Activated CD8-positive, alpha-beta memory T cell treated with anti-CD3 and anti-CD28 coated beads for 1 hour (primary cell): ENCODE results near the gene CRCP.

Experiments
- DNase-seq, 2 donors: peaks; one replicate each; pipeline ENCODE4 v3.0.0-alpha.2; 2020; ENCODE audit warnings: low read depth in 1 of 2; ENCODE audit errors: extremely low read depth in 1 of 2

CRCP gene

DNA sequence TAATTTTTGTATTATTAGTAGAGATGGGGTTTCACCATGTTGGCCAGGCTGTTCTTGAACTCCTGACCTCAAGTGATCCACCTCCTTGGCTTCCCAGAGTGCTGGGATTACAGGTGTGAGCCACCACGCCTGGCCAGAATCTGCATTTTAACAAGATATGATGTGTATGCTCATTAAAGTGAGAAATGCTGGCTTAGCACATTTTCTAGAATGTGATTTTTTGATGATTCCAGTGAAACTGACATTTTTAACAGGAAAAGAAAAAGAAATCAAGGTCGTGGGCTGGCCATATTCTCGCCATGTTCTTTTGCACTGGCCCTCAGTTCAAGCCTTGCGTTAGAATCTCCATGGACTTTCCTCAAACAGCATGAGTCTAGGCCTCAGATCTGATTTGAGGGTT is 72.3 kb downstream of the CRCP start:
- DNase-seq: no peak

DNA sequence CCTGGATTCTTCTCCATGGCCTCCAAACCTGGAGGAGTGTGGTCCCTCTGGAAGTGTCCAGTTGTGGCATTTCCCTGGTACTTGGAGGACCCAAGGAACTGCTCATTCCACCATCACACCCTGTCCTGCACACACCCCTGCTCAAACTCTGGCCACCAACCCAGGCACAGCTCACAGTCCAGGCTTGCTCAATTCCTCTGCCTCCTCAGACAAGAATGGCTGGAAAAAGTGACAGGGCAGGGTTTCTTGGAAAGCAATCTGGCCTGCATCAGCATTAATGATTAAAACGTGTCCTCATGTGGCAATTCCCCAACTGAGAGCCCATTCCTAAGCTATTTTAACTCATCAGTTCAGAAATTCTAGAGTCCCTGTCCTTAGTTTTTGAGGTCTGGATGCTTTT is 73.3 kb downstream of the CRCP start:
- DNase-seq: no peak

DNA sequence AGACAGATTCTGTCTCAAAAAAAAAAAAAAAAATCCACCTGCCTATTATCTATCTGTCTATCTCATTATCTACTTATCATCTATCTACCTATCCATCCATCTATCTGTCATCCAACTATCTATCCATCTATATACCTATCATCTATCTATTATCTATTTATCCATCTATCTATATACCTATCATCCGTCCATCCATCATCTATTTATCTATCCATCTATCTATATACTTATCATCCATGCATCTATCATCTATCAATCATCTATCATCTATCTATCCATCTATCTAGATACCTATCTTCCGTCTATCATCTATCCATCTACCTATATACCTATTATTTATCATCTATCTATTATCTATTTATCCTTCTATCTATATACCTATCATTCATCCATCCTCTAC is 74.0 kb downstream of the CRCP start:
- DNase-seq: no peak

DNA sequence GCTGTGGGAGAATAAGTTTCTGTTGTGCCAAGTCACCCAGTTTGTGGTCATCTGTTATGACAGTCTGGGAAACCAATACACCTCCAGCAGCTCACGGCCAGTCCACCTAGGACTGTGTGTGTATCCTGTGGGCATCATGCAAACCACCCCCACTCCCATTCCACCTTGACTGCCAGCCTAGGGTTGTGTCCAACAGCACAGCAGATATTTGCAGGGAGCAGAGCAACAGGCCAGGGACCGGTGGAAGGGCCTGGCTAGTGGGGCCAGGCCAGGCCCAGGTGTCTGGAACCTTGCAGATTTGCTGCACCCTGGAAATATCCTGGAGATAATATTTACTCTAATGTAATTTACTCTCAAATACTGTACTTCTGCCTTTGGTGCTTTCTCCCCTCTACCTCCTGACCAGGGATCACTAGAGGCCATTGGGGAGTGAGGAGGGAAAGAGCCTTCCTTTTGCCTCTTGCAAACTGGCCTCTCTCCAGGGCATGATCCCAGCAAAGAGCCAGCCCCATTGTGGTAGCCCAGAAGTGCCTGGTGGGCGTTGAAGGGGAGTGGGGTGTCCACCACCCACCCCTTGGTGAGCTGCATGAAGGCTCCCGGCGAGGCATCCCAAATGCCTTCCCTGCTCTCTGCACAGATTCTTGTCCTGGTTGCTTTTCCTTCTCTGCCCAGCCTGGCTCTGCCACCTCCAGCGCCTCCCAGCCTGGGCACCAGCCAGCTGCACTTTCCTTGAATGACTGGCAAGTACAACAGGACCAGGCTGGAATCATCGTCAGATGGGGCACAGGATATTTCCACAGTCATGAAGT is 75.3 kb downstream of the CRCP start:
- no peak for DNase-seq

DNA sequence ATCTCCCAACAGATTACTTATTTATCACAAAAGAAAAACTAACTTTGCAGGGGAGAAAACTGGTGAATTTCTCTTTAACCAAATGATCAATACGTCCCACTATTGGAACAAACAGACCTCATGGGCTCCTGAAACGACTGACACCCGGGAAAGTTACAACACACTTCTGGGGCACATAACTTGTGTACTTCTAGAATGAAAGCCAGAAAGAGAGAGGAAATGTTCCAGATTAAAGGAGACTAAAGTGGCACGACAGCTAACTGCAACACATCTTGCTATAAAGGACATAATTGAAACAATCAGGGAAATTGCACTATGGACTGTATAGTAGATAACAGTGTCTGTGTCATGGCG is 75.8 kb downstream of the CRCP start:
- DNase-seq: no peak

DNA sequence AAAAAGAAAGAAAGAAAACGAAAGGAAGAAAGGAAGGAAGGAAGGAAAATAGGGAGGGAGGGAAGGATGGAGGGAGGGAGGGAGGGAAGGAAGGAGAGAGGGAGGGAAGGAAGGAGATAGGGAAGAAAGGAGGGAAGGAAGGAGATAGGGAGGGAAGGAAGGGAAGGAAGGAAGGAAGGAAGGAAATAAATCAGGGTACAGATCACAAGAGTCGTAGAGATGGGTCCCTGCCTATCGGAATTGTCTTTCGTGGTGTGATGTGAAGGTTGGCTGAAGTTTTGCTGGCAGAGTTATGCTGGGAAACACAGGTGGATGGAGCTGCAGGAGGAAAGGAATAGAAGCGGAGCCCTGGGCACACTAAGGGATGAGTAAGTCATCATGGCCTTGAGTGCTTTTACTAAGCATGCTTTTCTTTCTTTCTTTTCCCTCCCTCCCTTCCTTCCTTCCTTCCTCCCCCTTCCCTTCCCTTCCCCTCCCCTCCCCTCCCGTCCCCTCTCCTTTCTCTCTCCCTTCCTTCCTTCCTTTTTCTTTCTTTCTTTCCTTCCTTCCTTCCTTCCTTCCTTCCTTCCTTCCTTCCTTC is 78.6 kb downstream of the CRCP start:
- no peak for DNase-seq

DNA sequence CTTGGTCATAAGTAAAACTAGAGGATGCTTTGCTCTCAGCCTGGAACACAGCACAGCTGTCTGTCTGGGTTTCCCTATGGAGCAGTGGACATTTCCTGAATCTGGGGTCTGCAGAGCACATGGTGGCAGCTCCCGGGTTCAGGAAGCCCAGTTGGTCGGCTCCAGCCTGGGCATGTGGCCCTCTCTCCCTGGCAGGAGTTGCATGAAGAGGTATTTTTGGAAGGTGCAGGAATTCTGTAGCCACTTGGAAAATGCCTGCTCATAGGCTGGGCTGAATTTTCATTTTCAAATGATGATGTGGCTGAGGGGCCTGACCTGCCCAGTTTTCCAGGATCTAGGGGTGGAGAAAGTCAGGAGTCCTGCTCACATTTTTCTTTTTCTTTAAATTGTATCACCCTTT is 83.8 kb downstream of the CRCP start:
- no peak for DNase-seq

DNA sequence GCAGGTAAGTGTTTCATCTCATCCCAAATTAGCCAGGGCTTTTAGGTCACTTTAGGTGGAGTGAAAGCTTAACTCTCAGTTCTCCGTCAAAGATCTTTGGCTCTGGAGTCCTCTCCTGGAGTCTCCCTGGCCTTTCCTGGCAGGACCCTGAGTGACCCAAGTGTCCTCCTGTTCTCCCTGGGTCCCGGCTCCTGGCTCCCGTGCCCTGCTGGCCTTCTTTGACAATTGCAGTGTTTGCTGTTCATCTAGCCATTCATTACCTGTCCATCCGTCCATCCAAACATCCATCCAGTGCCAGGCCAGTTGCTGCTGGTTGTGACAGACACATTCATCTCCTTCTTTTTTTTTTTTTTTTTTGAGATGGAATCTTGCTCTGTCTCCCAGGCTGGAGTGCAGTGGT is 84.3 kb downstream of the CRCP start:
- no peak for DNase-seq

DNA sequence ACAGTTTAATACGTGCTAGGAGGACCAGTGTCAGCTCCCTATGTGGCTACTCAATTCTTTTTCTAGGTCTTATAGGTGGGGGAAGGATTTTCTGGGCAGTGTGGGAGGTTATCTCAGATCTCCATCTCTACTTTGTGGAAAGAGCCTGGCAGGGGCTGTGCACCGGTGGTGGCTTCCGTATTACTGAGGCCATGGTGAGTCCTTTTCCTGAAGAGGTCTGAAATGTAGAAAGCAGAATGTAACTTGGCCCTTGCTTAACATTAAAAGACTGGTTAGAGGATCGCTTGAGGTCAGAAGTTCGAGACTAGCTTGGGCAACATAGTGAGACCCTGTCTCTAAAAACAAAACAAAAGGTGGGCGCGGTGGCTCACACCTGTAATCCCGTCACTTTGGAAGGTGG is 87.8 kb downstream of the CRCP start:
- DNase-seq: no peak
